Cardiac fibroblast (primary cell): ENCODE measurements around the gene CHMP3.

Experiments
- DNase-seq, 2 donors: peaks; one replicate each; pipeline versions ENCODE4 v3.0.0 to v3.0.0-alpha.2; 2010; ENCODE audit warnings: low read depth in 2 of 2
- H3K4me3 ChIP-seq, 2 donors: replicated peaks in 1 of 2; 1 replicate in 1 of 2; 2 replicates in 1 of 2; pipeline ENCODE4 v1.5.1; 2011; ENCODE audit warnings: low read depth in 2 of 2, low read length in 2 of 2, mild to moderate bottlenecking in 2 of 2, moderate library complexity in 1 of 2
- CTCF ChIP-seq: IDR thresholded peaks from one replicate; pipeline ENCODE4 v1.5.1; 2011; ENCODE audit warnings: low read depth, mild to moderate bottlenecking, low read length, inconsistent platforms

The CHMP3 gene

DNA sequence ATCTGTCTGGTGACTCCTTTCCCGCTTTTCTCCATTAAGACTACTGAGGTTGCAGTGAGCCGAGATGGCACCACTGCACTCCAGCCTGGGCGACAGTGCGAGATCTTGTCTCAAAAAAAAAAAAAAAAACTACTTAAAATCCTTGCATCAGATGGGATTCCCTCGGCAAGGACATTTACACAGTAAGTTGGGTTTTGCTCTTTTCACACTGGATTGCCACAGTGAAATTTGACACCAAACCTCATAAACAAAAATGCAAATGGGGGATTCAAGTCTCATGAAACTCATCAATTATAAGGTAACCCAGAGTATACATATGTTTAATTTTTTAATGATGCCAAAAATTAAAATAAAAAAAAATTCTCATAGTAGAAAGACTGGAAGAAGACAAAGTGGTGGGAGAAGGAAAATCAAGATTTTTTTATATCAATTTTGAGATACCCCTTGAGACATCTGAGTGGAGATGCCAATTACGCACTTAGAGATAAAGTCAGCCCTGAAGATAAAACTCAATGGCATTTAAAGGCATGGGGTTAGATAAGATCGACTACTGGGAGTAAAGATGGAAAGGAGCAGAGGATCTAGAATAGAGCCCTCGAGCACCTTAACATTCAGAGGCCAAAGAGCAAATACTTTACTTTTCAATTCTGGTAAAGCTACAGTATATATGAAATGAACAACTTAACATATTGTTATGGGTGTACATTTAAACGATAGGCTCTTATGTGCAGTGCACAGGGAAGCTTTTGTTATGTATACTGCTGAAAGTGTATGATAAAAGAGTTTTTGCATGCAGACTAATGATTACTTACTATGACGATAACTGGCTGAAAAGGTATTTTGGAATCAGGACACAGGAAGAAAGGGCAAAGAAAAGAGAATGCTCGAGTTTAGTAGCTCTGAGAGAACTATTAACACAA is 37.6 kb downstream of the CHMP3 start:
- TF ChIP-seq CTCF = no peak
- DNase-seq = no peak
- H3K4me3 ChIP-seq = no peak overlapping the region

DNA sequence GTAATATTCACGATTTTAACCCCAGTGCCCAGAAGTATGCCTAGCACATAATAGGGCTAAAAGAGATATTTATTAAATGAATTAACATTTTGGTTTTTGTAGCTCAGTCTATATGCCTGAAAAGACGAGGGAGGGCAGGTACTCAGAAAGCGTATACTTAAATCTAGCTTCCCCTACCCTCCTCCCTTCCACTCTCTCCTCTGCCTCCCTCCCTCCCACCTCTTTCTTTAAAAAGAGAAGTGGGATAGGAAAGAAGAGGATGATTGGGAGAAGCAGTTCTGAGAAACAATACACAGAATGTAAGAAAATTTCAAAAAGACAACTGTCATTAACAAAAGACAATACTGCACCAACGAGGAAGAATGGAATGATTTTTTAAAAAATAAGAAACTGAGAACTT is 39.8 kb downstream of the CHMP3 start:
- no peak overlapping the region for H3K4me3 ChIP-seq
- DNase-seq = no peak
- no peak for TF ChIP-seq CTCF

DNA sequence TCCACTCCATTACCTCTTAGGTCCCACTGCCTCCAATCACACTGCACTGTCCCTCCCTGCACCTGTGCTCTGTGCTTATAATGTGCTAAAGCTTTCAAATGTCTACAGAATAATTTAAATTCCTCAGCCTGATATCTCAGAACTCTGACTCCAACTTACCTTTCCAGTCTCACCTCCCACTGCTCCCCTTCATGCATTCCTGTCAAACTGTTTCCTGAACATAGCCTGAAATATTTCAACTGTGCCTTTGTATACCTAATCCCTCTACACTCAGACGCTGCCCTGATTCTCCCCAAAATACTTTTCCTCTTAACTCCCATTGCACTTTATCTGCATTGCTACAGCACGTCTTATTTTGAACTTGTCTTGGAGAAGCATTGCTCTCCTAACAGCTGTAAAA is 40.5 kb downstream of the CHMP3 start:
- no peak for DNase-seq
- H3K4me3 ChIP-seq = no peak overlapping the region
- no peak for TF ChIP-seq CTCF

GRCh38 chr2:86521922-86522321 is 41.3 kb downstream of the CHMP3 start:
- no peak for TF ChIP-seq CTCF
- H3K4me3 ChIP-seq = no peak overlapping the region
- DNase-seq = no peak

DNA sequence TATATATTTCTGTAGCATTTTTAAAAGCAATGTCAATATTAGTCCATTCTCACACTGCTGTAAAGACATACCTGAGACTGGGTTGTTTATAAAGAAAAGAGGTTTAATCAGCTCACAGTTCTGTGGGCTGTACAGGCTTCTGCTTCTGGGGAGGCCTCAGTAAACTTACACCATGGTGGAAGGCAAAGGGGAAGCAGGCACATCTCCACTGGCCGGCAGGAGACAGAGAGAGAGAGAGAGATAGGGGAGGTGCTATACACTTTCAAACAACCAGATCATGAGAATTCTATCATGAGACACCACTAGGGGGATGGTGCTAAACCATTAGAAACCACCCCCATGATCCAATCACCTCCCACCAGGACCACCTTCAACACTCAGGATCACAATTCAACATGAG is 43.1 kb downstream of the CHMP3 start:
- peak; percentile 2 for TF ChIP-seq CTCF
- no peak for DNase-seq
- H3K4me3 ChIP-seq = no peak overlapping the region

- DNase-seq = no peak
- H3K4me3 ChIP-seq = no peak overlapping the region
- TF ChIP-seq CTCF = no peak
These were observed 43.9 kb downstream of the CHMP3 start for GRCh38 chr2:86519349-86519748.
